Measurements from ENCODE around the gene LRRC15.

LRRC15 gene

GRCh38 chr3:194330160-194330559 is 39.4 kb downstream of the LRRC15 start:
- no peak for DNase-seq

GRCh38 chr3:194329583-194329965 is 40.0 kb downstream of the LRRC15 start:
- DNase-seq, result no peak

DNA sequence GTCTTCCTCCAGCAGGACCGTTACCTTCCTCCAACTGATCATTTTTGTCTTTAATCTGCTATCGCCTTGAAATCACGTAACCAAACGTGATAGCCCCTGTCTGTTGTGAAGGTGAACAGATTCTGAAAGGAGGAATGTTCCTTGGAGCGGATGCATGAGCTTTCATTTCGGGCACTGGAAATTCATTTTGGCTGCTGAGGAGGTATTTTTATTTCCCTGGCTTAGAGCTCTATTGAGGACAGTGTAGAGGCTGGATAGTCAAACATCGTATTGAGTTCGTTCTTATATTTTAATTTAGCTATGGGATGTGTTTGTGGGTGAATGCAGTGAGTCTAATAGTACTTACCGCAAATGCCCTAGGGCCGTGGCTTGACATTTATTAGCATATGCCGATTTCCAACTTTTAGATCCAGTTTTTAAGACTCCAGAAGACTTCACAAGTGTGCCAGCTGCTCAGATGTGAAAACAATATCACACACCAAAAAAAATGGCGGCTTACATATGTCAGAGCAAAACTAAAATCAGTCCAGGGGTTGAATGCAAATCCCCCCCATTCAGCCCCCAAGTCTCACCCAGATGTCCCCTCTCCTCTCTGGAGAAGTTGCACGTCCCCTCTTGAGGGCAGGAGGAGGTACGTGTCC is 40.5 kb downstream of the LRRC15 start:
- DNase-seq, result no peak

DNA sequence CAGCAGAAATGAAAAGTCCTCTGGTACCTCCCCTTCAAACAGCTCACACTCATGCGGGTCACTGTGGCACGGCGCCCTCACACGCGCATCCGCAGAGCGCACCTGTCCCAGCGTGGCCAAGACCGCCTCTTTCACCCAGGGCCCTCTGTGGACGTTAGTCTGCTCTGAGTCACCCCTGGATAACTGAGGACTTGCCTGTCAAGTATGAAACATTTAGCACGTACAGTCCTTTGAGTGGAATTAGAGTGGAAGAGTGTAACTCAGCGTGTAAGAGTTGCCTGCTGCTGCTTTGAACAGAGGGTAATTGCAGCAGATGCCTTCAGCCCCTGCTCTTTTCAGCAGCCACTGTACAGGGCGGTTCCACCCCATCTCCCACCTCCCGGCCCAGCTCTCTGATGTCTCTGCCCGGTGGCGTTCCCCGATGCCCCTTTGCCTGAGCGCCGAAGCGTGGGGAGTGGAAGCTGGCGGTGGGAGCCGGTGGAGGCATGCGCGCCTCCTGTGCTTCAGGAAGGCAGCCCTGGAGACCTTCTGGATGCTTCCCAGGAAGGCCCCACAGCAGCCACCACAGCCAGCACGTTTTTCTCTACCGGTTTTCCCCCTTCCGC is 41.4 kb downstream of the LRRC15 start:
- DNase-seq, result no peak

DNA sequence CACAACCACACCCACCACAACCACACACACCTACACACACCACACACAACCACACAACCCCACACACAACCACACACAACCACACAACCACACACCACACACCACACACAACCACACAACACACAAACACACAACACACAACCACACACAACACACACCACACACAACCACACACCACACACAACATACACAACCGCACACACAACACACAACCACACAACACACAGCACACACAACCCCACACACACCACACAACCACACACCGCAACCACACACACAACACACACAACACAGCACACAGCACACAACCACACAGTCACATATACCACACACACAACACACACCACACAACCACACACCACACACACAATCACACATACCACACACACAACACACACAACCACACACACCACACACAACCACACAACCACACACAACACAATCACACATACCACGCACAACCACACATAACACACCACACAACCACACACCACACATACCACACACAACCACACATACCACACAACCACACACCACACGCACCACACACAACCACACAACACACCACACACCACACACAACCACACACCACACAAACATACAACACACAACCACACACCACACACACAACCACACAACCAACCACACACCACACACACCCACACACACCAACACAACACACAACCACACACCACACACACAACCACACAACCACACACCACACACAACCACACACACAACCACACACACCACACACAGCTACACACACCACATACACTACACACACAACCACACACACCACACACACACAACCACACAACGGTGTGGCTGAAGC is 42.1 kb downstream of the LRRC15 start:
- no peak for DNase-seq

DNA sequence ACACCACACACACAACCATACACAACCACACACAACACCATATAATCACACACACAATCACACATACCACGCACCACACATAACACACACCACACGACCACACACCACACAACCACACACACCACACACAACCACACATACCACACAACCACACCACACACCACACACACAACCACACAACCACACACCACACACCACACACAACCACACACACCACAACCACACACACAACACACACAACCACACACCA is 42.6 kb downstream of the LRRC15 start:
- DNase-seq, result no peak

DNA sequence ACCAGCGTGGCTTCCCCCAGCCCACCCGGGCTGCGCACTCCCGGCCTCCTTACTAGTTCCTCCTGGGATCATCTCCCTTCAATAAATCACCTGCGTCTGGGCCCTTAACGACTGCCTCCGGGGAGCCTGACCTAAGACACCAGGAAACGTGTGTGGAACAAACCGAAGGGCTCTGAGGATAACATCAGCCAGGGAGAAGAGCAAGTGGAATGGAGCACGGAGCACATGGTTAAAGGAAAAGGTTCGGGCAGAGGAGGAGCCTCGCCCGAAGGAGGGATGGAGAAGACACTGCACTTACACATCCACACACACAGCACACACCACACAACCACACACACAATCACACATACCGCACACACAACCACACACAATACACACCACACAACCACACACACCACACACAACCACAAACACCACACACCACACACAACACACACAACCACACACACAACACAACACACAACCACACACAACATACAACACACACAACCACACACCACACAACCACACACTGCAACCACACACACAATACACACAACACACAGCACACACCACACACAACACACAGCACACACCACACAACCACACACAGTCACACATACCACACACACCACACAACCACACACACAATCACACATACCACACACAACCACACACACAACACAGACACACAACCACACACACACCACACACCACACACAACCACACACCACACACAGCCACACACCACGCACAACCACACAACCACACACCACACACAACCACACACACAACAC is 43.2 kb downstream of the LRRC15 start:
- DNase-seq, result no peak

DNA sequence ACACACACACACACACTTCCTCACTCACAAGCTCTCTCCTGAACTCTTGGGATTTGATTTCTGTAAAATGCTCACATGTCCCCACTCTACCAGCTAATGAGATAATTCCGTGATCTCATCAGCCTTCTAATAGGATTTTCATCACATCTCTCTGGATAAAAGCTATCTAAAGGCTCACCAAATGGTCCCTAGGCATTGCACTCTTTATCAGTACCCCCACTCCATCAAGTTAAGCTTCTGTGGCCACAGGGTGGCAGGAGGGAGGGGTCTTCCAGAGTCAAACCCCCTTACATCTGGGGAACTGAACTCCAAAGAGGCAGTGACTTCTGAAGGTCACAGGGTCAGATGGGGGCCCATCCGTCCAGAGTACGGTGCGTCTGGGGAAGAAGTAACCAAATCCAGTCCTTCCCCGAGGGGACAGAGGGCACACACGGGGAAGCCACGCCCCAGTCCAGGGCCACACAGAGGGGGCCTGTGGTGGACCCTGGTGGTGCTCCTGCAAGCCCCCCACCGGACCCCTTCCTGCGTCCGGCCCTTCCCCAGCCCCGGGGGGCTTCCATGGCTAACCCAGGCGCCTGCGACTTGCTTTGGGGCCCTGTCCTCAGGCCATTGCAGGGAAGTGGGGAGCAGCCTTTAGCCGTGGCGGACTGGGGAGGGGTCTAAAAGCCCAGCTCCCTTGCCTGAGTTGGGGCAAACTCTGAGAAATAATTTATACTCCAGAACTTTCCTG is 44.0 kb downstream of the LRRC15 start:
- DNase-seq, result no peak

DNA sequence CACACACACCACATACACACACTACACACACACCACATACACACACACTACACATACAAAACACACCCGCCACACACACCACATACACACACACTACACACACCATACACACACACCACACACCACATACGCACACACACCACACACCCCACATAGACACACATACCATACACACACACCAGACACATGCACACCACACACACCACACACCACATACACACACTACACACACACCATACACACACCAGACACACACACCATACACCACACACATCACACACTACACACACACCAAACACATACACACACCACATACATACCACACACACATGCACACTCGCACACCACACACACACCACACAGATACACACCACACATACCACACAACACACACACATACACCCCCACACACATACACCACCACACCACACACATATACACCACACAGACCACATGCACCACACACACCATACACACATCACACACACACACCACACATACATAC is 44.7 kb downstream of the LRRC15 start:
- DNase-seq, result no peak

- peak; percentile 26 for DNase-seq
Observed at GRCh38 chr3:194323785-194324735, 45.5 kb downstream of the LRRC15 start.

DNA sequence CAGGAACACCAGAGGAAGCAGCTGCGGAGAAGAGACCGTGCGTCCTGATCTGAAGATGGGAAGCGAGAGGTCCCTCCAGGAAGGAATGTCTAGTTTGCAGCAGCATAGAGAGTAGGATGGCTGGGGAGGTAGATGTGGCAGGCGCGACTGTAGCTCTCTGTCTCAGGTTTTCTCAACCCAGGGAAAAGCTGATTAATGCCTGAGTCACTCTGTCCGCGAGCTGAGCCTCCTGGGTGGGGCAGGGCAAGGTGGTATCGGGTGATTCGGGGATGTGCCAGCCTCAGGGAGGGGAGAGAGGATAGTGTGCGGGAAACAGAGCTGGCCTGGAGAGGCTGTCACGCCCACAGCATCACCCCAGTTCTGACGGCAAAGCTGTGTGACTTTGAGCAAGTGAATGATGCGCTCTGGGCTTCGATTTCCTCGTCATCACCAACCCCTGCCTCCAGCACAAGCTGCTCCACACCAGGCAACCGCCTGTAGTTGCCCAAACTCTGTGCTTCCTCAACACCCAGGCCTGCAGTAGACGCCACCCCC is 46.8 kb downstream of the LRRC15 start:
- DNase-seq, result no peak

DNA sequence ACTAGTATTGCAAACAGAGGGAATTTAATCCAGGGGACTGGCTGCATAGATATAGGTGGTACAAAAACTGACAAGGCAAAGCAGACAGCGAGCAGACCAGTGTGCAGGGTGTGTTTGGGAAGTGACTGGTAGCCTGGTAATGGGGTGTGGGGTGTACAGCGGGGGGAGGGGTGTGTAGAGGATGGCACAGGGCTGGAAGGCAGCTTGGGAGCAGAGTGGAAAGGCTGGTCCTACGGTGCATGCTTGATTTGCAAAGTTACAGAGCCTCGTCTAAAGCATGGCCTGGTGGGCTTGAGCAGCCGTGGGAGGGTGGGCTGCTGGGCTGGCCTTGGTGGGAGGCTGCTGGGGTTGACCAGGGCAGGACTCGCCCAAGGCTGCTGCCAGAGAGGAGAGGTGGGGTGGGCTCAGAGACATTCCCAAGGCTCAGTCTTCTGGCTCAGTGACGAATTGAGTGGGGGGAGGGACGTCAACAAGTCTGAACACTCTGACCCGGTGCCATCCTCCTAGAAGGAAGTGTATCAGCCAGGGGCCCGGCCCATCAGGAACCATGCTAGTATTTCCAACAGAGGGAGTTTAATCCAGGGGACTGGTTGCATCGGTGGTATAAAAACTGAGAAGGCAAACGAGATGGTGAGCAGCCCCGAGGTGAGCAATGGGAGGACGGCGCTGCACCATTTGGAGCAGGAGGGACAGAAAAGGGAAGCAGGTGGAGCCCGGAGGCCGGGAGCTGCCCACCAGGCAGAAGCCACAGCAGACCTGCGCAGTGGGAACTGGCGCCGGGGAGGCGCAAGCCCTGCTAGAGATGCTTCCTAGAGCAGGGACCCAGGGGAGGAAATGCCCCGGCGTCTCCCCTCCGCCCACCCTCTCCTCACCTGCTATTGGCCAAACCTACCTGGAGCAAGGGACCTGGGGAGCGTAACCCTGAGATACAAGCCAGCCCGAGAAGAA is 47.6 kb downstream of the LRRC15 start:
- no peak for DNase-seq

GRCh38 chr3:194320744-194321243 is 48.7 kb downstream of the LRRC15 start:
- no peak for DNase-seq

DNA sequence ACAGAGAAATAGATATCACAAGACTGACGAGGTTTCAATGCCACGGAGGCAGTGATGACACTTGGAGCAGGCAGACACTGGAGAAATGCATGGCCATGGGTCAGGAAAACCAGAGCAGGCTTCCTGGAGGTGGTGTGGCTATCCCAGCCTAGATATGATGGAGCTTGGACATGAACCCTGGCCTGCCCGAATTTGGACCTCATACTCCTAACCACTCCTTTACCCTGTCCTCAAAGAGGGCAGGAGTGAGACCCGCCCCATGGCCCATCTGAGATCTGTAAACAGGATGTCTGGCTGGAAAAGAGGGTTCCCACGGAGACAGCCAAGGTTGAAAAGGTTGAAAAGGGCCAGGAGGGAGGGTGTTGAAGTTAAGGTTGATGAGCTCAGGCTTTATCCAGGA is 49.4 kb downstream of the LRRC15 start:
- DNase-seq, result no peak

DNA sequence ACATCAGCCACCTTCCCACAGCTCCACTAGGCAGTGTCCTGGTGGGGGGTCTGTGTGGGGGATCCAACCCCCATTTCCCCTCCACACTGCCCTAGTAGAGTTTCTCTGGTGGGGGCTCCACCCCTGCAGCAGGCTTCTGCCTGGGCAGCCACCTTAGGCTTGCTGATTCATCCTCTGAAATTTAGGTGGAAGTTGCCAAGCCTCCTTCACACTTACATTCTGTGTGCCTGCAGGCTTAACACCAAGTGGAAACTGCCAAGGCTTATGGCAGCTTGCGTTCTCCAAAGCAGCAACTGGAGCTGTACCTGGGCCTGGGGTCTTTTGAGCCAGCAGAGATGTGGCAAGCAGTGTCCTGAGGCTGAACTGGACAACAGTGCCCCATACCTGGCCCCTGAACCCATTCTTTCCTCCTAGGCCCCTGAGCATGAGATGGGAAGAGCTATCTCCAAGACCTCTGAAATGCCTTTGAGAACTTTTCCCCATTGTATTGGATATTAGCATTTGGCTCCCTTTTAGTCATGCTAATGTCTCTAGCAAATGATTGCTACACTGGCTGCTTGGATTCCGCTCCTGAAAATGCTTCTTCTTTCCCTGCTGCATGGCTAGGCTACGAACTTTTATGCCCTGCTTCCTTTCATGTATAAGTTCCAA is 50.9 kb downstream of the LRRC15 start:
- no peak for DNase-seq

GRCh38 chr3:194316918-194317317 is 52.6 kb downstream of the LRRC15 start:
- DNase-seq, result no peak

DNA sequence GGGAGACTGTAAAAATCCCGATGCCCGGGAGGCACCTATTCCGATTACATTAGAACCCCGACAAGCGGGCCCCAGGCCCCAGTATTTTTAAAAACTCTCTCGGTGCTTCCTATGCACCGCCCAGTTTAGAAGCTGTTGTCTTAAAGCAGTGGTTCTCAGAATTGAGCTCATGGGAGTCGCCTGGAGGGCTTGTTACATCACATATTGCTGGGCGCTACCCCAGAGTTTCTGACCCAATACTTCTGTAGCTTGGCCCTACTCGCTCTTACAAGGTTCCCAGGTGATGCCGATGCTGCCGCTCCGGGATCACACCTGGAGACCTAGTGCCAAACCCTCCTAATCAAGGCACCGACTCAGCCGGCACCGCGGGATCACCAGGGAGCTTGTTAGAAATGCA is 53.6 kb downstream of the LRRC15 start:
- no peak for DNase-seq

DNA sequence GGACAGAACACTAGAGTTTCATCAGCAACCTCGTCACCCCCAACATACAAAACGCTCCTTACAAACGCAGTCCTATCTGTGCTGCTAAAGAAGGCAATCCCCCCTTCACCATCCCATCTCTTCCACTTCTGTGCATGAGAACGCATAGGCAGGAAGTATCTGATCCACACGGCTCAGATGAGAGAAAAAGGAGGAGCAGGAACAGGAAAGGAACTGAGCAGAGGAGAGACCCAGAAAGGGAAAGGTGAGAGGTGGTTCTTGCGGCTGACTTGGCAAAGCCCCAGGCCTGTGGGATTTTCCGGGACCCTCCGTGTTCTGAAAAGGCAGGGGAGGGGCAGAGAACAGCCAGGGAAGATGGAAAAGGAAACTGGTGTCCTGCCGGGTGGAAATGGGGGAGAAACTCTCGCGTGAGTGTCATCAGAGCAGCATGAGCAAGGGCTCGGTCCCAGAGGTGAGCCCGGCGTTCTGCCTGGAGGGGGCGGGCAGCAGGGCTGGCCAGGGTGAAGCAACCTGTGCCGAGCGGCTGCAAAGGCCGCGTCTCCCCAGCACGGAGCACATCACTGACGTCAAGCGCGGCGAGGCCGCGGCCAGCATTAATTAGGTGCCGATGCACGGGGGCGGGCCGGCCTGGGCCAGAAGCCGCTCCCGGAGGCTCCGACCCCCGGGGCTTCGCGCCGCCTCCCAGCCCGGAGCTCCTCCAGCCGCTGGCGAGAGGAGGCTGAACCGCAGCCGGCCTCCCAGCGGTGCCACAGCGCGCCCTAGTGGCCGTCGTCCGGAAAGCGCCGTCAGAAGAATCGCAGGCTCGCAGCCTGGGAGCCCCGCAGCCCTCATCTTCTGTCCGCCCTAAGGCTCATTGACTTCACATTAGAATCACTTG is 54.2 kb downstream of the LRRC15 start:
- DNase-seq, result peak; percentile 85

Data from activated CD8-positive, alpha-beta memory T cell treated with anti-CD3 and anti-CD28 coated beads, Interleukin-2, amount 50 U/mL, for 4 hours (primary cell).